HG02870 (cell line): ENCODE measurements around the gene ARHGAP15.

Source experiments
- ATAC-seq: cut with Tn5 transposase; IDR thresholded peaks from one replicate; pipeline ENCODE4 v1.9.1; 2021; ENCODE audit warnings: mild to moderate bottlenecking, moderate library complexity; ENCODE audit not compliant: unreplicated experiment

Gene ARHGAP15

DNA sequence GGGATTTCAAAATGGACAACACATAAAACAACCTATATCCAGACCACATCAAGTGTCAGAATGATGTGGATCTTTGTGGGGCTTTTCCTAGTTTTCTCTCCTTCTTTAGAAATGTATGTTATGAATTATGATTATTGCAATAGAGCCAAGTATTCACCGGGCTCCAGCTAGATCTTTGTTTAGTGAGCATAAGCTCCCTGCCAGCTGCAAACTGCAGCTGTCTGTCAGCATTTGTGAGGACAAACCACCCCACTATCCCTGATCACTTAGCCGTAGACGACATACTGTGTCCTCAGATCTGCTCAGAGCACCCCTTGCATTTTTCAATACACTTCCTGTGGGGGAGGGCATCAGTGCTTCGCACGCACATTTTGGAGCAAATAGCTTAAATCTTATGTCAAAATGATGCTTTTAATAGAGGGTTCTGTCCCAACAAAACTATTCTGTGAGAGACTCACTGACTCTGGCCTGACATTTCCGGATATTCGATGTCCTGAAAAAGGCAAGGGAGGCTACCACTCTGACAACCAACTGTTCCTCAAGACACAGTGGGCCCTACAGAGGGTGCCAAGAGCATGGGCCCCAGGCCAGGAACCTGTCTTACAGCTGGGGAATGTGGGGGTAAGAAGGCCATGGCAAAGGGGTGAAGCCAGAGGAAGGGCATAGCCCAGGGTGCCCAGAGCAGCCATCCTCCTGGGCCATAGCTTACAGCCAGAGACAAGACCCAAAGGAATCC, 346.0 kb downstream of the ARHGAP15 start:
- ATAC-seq: no peak

DNA sequence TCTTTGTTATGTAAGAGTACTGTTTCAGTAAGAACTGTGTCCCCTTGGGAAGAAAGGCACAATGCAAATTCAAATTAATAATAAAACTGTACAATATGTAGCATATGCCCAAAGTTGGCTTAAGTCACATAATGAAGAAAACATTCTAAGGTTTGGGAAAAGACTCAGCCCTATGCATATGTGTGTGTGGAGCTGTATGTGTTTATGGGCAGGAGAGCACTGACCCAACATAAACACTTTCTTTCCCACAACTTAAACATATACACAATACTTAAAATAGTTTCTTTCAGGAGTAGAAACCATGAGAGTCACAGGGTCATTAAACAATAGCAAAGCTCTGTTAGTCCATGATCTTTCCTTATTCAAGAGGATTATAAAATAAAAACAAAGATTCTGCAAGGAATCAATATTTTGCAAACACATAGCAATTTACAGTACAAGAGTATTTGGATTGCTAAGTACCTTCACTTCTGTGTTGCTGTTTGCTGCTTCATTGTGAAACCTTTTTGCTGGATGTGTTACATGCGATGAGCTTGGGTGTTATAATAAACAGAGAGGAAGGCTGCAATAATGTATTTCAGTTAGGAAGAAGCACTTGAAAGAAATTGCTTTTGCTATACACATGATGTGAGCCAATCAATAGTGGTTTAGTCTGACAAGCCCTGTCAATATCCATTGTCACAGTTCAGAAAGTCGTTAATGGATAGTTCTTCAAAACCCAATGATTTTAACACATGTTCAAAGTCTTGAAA, 347.3 kb downstream of the ARHGAP15 start:
- ATAC-seq: no peak

DNA sequence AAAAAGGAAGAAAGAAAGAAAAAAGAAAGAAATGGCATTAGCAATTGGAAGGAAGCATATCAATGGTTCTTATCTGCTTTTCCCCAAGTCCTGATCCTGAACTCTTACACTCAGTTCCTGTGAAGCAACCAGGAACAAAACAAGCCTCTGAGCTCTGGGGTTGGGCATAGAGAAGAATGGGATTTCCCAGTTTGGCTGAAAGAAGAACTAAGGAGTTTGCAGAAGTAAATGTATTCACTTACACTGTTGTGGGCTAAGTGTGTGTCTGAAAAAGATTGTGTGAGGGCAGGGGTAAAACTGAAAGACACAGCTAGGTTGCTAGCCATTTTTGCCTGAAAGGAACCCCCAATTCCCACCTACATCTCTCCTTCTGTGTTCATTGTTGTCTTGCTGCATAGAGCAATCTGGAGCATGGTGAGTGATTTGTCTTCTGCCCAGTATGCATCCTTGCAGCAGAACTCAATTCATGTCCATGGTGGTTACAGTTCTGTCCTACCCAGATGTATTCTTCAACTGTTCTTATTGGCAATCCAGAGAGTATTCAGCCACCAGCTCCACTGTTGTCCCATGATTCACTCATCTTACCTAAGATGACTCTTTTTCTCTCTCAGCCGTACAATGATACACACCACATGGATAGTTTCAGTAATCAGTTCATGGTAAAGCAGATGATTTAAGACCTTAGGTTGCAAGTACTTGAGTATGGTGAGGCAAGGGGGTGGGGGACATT, 348.7 kb downstream of the ARHGAP15 start:
- ATAC-seq: peak; percentile 73

DNA sequence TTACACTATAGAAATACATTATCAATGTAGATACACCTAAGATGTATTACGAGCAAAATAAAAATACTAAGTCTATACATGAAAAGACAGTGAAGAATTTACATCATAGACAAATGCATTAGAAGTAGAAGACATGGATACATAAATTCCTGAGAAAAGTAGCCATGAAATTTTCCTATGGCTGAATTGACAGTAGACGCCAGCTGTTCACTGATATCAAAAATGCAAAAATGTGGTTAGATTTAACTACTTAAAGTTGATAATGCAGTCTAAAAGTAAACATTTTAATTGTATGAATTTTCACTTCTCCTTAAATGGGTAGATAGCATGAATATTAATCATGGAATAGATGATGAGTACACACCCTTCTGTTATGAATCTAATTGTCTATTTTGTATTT, 350.9 kb downstream of the ARHGAP15 start:
- no peak for ATAC-seq

DNA sequence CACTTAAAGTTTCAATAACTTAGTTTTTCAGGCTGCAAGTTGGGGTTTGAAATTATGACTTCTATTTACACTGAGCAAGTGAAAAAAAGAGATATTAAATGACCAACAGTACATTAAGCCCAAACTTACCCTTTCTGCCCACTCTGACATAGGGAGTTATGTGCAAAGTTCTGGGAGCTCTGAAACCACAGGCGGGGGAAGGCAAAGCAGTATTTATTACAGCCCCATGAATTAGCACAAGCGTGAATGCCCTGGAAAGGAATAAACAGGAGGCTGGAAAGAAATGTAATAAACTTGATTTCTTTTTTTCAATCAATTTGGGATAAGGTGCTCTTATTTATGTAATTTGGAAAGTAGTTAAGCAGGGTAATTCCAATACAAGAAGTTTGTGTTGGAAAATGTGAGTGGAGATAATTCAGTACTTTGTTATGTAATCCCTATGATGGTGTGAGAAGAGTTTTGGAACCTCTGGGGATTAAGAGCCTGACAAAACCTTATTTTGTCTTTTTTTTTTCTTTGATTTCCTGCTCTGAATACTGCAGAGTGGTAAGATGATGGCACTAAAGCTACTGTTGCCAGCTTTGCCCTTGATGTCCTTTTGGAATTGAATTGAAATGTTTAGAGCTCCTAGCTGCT, 351.5 kb downstream of the ARHGAP15 start:
- no peak for ATAC-seq

DNA sequence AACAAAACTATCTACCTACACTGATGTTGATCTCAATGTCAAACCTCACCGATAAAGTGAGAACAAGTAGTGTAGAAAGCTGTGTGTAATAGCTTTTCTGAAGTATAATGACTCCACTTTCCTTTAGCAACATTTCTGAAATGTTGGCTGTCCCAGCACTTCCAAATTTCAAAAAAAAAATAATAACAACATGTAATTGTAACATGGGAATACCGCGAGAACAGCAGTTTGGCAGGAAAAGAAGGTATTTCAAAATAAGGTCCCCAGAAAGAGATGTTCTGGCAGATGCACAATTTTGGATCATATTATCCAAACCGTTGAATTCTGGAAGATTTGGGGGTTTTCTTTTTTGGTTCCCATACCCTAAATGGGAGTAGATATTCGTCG, 352.0 kb downstream of the ARHGAP15 start:
- no peak for ATAC-seq

GRCh38 chr2:143481733-143482132, 352.5 kb downstream of the ARHGAP15 start:
- ATAC-seq: no peak

DNA sequence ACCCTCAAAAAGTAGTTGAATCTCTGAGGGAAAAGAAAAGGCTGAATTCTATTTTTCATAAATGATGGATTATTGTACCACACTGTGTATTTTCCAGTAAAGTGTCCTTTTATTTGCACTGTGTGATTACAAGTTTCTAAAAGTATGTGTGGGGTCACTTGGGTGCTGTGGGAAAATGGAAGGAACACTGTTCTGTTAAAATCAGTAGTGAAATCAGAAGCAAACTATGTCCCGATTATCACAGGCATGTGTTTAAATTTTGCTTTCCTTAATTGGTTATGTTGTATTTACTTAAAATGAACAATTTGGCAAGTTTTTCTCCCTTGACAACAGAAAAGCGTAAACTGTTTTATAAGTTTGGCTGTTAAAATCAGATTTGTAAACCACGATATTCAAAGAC, 353.1 kb downstream of the ARHGAP15 start:
- no peak for ATAC-seq

DNA sequence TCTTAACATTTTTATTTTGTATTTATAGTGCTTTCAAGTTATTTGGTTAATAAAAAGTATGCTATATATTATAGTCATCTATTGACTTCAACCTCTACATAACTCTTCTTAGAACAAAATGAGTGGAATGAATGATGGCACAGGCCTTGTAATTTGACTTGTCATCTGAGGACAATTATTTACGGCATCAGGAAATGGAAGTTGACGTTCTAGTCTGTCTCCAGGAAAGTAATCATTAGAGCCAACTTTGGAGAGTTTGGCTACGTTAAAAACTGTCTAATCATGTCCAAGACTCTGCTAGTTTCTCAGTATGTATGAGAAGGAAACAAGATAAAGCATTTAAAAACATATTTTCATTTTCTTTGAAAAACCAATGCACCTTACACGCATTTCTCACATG, 353.6 kb downstream of the ARHGAP15 start:
- ATAC-seq: no peak

DNA sequence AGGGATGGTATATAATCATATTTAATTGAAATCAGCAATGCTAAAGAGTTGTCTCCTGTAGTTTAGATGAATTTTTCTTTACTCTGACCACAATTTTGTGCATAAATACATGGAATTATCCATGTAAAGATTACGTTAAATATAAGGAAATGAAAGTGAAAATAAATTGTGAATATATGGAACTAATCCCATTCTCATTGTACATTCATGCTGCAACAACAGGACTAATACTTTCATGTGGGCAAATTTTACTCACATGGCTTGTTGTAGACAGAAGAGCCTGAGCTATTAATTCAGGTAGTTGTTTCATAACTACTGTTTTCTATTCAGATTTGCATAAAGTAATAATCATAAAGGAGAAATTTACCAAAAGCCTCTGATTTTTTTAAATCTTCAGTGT, 357.8 kb downstream of the ARHGAP15 start:
- no peak for ATAC-seq

DNA sequence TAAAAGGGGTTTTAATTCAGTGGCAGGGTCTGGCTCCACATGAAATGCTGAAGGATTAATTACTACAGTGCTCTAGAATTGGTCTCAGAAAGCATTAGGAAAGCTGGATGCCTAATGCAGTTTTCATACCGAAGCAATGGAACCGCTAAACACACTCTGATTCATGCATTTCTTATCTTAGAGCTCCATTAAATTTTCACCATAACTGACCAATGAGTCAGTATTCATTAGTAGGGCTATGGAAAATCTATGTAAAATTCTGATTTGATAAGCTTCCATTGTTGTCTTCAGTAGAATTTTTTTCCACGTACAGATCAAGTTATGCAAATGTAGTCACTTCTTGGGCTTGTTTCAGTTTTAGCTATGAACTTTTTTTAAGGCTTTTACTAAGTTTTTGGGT, 359.9 kb downstream of the ARHGAP15 start:
- ATAC-seq: no peak

DNA sequence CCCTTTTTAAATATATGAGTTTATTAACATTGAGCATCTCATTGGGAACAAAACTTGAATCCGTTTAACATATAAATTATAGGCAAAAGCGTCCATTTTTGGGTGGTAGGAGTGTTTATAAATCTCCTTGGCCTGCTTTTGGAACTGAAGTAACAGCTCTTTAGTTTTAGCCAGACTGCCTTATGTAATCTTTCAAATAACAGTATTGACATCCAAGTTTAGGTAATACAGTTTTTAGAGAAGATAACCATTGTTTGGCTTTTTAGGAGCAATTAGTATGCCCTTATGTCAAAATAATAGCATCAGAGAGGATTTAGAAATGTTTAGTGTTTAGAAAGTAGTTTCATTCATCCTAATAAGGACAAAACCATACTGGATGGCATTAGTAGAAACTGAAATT, 361.9 kb downstream of the ARHGAP15 start:
- no peak for ATAC-seq

DNA sequence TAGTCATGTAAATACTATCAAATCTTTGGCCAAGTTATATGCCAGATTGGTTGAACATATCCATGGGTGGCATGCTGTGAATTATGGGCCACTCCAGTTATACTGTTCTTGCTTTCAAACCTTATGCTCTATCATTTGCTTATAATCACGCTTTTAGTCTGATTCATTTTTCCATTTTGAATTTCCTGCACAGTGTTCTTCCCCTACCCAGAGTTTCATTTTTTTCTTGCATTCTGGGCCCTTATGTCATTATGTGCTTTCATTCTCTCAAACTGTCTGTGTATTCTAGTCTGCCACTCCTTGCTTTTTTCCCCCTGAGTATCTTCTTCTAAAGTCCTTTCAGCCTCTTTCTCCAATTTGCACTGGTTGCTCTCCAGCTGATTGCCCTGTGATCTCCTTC, 364.1 kb downstream of the ARHGAP15 start:
- no peak for ATAC-seq

DNA sequence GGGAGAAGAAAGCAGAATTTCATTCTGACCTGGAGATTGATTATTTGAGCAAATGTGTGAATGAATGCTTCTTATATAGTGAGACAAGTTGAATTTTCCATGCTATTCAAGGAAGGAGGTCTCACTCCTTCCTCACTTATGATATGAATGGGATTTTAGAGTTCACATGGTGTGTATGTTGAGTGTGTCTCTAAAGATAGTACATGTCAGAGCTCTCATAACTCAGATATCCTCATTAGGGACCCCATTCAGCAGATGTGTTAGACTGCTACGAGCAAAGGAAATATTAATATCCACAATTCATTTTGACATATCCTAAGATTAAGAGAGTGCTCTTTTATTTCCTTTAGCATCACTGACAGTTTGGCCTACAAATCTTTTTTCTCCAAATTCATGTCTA, 368.5 kb downstream of the ARHGAP15 start:
- ATAC-seq: no peak

DNA sequence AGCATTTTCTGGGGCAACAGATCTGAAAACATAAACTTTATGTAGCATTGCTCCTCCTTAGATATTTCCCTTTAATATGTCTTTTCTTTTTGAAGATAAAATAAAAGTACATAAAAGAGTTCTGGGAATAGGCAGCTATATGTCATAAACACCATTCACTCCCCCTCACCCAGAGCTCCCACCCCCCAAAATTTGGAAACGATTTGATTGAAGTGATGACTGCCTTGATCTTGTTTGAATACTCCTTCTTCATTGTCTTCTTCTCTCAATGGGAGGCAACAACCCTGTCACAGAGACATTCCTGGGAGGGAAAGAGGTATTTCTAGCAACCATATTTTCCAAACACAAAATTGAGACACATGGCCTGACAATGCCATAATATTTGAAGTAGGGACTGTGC, 369.3 kb downstream of the ARHGAP15 start:
- no peak for ATAC-seq

- no peak for ATAC-seq
Measured at GRCh38 chr2:143499061-143499460, 369.8 kb downstream of the ARHGAP15 start.

GRCh38 chr2:143501106-143501676, 372.0 kb downstream of the ARHGAP15 start:
- ATAC-seq: no peak

DNA sequence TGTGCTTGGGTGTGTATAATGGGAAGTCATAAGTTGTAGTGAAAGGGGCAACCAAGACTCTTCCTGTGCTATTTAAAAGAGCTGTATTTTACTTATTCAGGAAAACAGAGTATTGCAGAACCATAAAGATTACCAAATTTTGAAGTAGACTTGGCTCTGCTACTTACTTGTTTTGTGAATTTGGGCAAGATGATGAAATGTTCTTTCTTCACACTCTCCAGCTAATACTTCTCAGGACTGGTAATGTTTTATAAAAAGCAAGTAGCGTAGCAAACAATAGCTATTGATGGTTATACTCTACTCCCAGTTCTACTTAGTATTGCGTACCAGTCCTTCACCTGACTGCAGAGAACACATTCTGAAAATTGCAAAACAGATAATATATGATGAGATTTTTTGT, 374.1 kb downstream of the ARHGAP15 start:
- ATAC-seq: no peak

DNA sequence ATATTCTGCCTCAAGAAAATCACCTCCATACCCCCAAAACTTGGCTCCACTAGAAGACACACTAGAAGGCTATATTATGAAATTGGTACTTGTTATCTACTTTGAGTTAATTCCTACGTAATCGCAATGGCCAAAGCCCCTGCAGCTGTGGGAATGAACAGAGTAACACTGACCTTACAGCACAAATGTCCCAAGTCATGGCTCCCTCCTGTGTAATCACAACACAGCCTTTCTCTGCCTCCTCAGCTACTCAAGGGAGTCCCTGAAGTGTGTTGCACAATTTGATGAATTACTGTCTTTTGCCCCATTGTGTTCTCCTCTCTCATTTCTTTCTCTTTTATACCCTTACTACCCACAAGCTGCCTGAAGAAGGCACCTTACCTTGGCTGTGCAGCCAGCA, 375.2 kb downstream of the ARHGAP15 start:
- no peak for ATAC-seq

DNA sequence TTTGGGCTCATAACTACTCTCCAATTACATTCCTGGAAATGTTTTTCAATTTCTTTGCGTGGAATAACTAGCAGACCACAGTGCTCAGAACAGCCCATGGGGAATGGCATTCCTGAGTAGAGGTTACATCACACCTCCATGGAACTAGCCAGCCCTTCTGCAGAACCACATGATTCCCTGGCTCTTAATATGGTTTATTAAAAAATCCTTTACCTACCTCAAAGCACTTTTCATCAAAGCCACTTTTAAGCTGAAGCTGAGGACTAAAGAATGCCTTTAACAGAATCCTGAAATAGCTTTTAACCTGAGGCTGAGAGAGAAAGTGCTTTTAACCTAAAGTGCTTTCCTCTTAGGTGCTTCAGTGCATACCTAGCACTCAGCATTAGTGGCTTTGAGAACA, 376.3 kb downstream of the ARHGAP15 start:
- ATAC-seq: no peak

DNA sequence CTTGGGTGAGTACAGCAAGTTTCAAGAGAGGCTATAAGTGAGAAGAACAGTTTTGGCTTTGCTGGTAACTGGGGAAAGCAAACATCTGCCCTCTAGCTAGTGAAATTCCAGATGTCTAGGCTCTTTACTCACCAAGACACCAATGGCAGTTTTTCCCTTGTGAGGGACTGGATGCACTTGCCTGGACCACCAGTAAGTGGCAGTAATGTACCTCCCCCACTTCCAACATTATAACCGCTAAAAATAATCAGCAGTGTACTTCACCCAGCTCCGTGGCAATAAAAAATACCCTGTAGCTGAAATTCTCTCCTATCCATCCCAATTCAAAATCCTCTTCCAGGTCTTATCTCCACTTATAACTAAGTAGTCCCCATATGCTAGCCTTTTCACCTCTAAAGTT, 383.9 kb downstream of the ARHGAP15 start:
- peak; percentile 70 for ATAC-seq
